HG03280 (cell line): ENCODE results near the gene ARID1A.
"Not testable (repeated sequence)": the region's sequence is repeated elsewhere in the genome, so short reads cannot be mapped to it uniquely, and the experiment has no call there.

Source experiments
- ATAC-seq: cut with Tn5 transposase; IDR thresholded peaks from one replicate; pipeline ENCODE4 v1.9.1; 2021; ENCODE audit warnings: mild to moderate bottlenecking, moderate library complexity; ENCODE audit not compliant: unreplicated experiment

Gene ARID1A

GRCh38 chr1:26786437-26787380 lies 90.9 kb downstream of the ARID1A start:
- ATAC-seq = no peak

DNA sequence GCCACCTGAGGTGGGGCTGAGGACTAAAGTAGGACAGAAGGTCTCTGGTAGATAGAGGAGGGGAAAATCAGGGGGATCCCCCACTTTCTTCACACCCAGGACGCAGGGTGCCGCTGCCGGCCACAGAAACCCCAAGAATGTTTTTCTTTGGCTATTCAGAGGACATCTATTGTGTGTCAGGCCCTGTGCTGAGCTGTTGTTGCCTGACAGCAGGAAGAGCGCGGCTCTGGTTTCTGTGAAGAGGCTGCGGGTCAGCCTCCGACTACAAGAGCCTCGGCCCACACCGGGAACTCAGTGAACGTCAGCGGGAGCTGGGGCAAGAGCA lies 91.5 kb downstream of the ARID1A start:
- ATAC-seq = peak; percentile 30

DNA sequence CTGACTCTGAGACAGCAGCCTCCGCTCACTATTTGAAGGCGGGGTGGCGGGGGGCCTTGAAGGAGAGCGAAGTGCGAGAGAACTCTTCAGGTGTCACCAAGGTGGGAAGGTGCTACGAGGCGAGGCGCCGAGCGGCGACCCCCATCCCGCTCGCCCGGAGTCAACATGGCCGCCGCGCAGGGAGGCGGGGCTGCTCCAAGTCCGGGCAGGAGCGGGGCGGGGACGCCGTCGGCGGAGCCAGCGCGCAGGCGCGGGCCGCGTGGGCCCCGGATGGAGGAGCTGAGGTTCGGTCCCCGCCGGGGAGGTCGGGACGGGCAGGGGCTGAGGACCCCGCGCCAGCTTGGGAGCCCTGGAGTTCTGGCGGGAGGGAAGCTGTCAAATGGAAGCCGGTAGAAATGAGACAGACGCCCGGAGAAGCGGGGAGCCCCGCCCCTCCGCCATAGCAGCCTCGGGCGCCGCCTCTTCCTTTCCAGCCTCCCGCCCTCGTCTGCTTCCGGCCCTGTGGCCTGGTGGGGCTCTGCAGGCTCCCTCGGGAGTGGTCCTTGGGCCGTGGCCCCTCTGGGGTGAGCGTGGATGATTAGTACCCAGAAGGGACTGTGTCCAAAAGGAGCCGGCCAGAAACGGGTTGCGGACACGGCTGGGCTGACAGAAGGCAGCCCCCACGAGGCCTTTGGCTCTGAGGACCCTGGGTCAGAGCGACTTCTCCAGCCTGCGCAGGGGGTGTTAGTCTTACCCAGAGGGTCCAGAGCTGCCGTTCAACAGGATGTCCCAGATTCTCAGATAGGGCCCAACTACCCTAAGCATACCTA lies 92.1 kb downstream of the ARID1A start, which contains the start of gene PIGV:
Gene PIGV (plus strand): TSS at position 245 of the 809 bp plus-strand sequence. CDS start 2,866 bp downstream, outside the sequence.
- peak; percentile 67 for ATAC-seq

DNA sequence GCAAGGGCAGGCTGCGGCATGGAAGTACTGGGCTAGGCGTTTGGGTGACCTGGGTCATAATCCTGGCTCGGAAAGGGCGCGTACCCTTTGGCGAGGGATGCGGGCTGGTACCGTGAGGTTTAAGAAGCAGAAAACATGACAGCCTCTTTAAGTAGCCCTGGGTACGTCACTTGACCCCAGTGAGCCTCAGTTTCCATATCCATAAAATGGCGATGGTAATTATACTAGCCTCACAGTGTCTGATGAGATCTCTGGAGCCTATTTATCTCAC lies 92.6 kb downstream of the ARID1A start:
- no peak for ATAC-seq

DNA sequence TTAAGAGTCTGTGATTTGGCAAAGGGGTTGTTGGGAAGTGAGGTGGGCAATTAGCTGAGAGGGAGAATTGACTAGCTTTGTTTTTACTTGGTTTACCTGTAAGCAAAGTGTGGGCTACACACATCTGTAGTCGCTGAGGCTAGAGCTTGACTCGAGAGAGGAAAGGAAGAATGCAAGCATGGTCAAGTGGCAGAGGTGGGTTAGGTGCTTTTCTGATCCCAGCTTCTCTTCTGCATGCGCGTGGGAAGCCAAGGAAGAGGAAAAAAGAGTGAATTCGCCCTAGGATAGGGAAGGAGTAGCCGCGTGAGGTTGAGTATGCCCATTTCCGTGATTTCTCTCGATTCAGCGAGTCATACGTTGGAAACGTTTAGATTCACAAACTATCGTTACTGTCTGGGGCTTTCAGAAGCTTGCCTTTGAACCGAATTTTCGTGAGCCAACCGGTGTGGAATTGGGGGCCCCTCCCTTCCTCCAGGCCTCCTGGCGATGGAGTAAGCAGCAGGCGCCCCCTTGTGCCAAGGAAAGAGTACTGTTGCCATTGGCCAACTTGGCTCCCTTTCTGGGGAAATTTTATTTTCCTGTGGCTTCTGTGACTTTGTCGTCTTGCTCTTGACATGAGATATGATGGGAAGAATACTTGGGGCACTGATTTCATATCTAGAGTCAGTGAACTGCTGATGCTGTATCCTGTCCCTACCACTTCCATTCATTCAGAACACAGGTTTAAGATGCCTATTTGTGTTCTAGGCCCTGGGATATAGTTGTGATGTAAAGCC lies 93.2 kb downstream of the ARID1A start:
- peak; percentile 29 for ATAC-seq

DNA sequence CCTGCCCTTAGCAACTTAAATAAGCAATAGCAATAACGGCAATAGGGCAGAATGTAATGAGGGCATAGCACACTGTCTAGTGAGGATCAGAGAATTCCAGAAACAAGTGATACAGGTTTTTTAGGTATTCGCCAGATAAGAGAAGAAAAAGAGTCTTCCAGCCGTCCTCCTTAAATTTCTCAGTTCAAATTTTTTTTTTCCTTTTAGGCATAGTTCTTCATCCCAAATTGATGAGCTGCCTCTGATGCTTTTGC lies 93.7 kb downstream of the ARID1A start:
- no peak for ATAC-seq

- no peak for ATAC-seq
Observed at GRCh38 chr1:26789931-26790330, 94.1 kb downstream of the ARID1A start.

DNA sequence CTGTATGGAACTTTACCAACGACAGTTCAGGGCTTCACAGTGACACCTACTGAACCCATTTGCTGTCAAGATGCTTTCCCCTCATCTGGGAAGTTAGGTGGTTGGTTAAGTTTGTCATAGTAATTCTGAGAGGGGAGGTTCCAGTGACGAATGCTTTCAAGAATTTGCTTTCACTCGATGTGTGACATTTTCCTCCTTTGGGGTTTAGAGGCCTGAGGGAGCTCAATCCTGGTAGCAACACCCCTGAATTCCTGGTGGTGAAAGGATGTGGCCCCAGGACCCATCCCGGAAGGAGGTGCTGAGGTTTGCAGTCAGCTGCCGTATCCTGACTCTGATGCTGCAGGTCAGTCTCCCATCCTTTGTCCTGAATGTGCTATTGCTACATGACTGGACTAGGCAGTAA lies 94.7 kb downstream of the ARID1A start:
- no peak for ATAC-seq

DNA sequence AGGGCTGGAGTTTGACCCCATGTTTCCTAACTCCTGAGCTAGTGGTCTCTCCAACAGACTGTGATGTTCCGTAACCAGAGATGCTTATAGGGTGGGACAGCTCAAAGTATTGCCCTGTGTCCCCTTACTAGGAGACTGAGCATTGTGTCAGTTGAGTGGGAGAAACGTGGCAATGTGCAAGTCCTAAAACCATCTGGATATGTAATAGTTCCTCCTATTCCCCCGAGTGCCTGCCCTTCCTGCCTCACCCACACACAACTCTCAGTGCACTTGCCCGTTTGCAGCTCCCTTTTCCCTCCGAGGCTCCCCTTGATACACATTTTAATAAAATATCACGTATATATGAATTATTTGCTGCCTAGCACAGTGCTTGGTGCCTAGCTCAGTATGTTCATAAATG lies 95.3 kb downstream of the ARID1A start:
- no peak for ATAC-seq

DNA sequence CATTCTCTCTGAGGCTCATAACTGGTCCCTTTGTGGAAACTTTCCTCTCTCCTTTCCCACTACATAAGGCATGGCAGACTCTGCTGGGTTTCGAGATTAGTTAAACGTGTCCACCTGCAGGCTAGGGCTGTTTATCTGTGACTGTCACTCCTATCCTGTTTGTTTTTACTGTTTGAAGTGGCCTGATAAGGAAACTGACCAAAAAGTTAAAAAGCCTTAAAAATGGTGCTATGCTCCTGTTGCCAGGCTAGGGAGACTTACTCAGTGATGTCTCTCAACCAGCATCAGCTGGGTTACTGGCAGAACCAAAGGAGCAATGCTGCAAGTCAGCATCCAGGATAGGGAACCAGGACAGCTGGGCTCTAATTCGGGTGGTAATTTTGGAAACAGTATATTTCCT lies 95.8 kb downstream of the ARID1A start:
- ATAC-seq = no peak

DNA sequence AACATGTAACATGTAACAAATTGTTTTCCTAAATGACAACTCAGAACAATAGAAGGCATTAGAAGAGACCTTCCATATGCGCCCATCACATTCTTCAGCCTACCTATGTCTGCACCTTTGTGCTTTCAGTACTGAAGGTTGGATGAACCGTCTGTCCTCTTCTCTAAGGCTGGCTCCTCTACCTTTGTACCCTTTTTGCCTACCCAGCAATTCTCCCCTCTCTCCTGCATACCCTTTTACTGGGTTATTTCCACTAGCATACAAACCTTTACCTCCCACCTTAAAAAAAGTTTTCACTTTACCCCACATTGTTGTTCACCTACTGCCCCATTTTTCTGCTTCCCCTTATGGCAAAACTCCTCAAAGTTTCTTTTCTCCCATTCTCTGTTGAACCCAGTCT lies 97.1 kb downstream of the ARID1A start:
- no peak for ATAC-seq

GRCh38 chr1:26794391-26794790 lies 98.6 kb downstream of the ARID1A start:
- no peak for ATAC-seq

DNA sequence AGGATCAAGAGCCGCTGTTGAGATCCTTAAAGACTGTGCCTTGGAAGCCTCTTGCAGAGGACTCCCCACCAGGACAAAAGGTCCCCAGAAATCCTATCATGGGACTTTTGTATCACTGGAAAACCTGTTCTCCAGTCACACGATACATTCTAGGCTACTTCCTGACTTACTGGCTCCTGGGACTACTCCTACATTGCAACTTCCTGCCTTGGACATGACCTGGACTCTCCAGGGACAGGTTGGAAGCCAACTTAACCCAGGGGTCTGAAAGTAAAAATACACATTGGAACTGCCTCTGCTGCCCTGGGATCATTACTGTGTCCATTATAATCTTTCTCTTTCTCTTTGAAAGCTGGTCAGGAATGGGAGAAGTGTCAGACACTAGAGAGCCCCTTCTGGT lies 101.8 kb downstream of the ARID1A start:
- no peak for ATAC-seq

DNA sequence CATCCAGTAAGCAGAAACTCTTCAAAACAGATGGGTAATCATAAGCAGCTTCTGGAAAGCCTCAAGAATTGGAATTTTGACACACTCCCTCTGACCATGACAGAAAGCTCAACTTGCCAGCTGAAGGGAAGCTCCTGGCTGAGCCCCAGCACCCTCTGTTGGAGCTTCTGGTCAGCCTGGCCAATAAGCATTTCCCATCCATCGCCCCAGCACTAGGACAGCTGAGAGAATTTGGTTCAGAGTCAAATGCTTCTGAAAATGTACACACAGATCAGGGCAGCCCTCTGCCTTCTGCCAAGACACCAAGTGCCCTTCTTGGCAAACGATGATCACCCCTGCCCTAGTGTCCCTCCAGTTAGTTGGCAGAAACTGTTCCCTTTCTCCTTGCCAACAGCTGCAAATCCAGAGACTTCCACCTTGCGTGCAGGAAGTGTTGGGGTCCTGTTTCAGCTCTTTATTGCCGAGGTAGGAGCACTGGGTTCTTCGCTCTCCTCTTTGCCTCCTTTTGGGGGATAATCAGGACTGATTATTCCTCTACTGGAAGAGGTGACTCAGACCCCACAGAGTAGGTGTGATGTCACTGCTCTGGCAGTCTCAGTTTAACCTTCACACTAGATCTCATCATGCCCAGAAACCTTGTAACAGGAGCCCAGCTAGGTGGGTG lies 103.8 kb downstream of the ARID1A start:
- ATAC-seq = no peak

DNA sequence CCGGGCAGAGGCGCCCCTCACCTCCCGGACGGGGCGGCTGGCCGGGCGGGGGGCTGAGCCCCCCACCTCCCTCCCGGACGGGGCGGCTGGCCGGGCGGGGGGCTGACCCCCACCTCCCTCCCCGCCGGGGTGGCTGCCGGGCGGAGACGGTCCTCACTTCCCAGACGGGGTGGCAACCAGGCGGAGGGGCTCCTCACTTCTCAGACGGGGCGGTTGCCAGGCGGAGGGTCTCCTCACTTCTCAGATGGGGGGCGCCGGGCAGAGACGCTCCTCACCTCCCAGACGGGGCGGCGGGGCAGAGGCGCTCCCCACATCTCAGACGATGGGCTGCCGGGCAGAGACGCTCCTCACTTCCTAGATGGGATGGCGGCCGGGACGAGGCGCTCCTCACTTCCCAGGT lies 108.1 kb downstream of the ARID1A start:
- not testable (repeated sequence) for ATAC-seq

- ATAC-seq = not testable (repeated sequence)
Observed at GRCh38 chr1:26810105-26810504, 114.3 kb downstream of the ARID1A start.

DNA sequence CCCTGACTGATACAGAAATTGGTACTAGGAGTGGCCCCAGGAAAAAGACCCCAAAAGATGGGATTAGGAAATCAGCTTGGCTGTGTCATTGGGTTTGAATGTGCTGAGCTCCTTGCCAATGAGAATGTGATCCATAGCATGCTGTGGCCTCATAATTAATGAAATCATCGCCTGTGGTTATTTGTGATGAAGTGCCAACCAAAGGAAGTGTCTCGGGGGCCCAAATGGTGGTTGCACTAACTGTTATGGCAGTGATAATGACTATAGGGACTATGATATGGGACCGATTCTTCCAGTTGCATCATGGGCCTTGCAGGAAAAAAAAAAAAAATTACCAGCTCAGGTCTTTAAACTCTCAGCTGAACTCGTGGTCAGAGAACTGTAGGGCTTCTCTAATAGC lies 115.2 kb downstream of the ARID1A start:
- ATAC-seq = no peak

GRCh38 chr1:26811708-26812107 lies 115.9 kb downstream of the ARID1A start:
- ATAC-seq = no peak

DNA sequence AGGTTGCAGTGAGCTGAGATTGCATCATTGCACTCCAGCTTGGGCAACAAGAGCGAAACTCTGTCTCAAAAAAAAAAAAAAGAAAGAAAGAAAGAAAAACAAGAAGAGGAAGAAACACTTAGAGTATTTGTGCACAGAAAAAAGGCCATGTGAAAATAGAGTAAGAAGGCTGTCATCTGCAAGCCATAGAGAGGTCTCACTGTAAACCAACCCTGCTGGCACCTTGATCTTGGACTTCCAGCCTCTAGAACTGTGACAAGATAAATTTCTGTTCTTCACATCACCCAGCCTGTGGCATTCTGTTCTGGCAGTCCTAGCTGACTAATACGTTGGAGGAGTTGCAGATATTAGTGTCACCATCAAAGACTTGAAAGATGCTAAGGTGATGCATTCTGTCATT lies 118.6 kb downstream of the ARID1A start:
- no peak for ATAC-seq

DNA sequence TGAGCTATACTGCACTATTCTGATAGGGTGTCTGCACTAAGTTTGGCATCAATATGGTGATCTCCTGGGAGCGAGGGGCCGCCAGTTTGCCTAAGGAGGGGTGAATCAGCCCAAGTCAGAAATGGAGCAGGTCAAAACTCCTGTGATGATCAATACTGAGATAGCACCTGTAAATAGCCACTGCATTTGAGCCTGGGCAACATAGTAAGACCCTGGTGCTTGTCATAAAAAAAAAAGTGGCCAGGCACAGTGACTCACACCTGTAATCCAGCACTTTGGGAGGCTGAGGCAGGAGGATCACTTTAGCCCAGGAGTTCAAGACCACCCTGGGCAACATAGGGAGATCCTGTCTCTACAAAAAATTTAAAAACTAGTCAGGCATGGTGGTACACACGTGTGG lies 119.1 kb downstream of the ARID1A start:
- no peak for ATAC-seq

DNA sequence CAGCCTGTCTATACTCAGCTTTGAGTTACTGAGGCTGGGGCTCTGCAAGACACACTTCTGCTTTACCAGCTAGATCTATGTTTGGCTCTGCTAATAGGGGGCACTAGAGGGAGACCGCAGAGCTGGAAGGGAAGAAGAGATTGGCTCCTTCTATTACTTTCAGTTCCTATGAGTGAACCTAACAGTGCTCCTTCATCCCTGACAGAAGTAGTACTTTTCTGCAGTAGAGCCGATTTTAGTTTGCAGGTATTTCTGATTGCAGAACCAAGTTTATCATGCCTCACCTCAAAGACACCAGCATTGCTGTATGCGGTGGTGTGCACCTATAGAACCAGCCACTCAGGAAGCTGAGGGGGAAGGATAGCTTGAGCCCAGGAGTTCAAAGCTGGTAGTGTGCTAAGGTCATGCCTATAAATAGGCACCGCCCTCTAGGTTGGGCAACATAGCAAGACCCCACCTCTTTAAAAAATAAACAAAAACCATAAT lies 125.0 kb downstream of the ARID1A start:
- peak; percentile 92 for ATAC-seq
